Suprapubic skin (tissue), 4 donors: Measurements from ENCODE around the gene PCED1B.

Experiments used
- CTCF ChIP-seq, 2 donors: fragments of 200-600 bp in 1 of 2; fragments of 450-650 bp in 1 of 2; sonication (generic) in 1 of 2; IDR thresholded peaks; one replicate each; pipeline ENCODE4 v1.5.1; 2016 to 2019; ENCODE audit warnings: antibody characterized with exemption in 2 of 2, mild to moderate bottlenecking in 1 of 2, moderate library complexity in 1 of 2
- EP300 ChIP-seq: sonication (generic); formaldehyde crosslinking; IDR thresholded peaks from one replicate; pipeline ENCODE4 v1.6.1; 2017; ENCODE audit warnings: antibody characterized with exemption
- POLR2A ChIP-seq, 2 donors: fragments of 450-650 bp; IDR thresholded peaks; one replicate each; pipeline ENCODE4 v1.6.1; 2017; ENCODE audit warnings: antibody characterized with exemption in 2 of 2, mild to moderate bottlenecking in 2 of 2, moderate library complexity in 2 of 2
- POLR2AphosphoS5 ChIP-seq, 3 donors: sonication (generic); formaldehyde crosslinking; IDR thresholded peaks; one replicate each; pipeline ENCODE4 v1.6.1; 2017; ENCODE audit warnings: antibody characterized with exemption in 3 of 3

DNA sequence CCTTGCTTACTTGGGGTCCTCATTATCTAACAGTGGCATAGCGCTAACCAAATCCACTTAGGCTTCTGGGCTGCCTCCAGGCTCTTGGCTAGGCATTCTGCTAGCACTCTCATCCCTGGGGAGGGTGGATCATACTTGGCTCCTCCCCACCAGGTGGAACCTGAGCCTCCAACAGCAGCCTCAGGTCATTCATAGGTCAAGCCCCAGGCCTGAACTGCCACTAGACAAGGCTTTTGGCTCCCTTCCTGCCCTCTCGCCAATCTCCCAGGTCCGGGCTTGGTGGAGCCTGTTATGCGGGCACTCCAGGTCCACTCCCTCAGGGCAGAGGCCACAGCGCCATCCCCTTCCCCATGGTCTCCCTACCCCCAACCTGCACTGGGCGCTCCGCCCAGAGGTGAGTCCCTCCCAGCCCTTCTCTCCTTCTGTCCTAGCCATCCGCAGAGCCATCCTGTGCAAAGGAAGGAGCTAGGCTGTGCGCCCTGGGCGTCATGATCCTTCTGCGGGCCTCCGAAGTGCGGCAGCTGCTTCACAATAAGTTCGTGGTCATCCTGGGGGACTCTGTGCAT lies 155.2 kb downstream of the PCED1B start:
- no peak for TF ChIP-seq CTCF (IDR thresholded peaks at IDR 0.05)
- TF ChIP-seq POLR2AphosphoS5 (IDR thresholded peaks at IDR 0.05) = no peak
- no peak for TF ChIP-seq POLR2A (IDR thresholded peaks at IDR 0.05)
- TF ChIP-seq EP300 = no peak
